BE2C (cell line): ENCODE data around the gene PHKB.

Source experiments
- DNase-seq: peaks from one replicate; pipeline ENCODE4 v3.0.0-alpha.2; 2020
- H3K27me3 ChIP-seq: fragments of 250-450 bp; sonication (Bioruptor Pico); 2 replicates; pipeline ENCODE4 v1.5.1; 2020; ENCODE audit warnings: mild to moderate bottlenecking
- H3K36me3 ChIP-seq: fragments of 250-450 bp; sonication (Bioruptor Pico); 2 replicates; pipeline ENCODE4 v1.5.1; 2020; ENCODE audit warnings: mild to moderate bottlenecking
- H3K4me1 ChIP-seq: fragments of 250-450 bp; sonication (Bioruptor Pico); 2 replicates; pipeline ENCODE4 v1.5.1; 2020
- H3K4me3 ChIP-seq: 2 replicates; pipeline ENCODE4 v1.5.1; 2011; ENCODE audit warnings: low read depth, low read length
- H3K9me3 ChIP-seq: fragments of 250-450 bp; sonication (Bioruptor Pico); 2 replicates; pipeline ENCODE4 v1.5.1; 2020
- CTCF ChIP-seq: IDR thresholded peaks from 2 replicates; pipeline ENCODE4 v1.5.1; 2012; ENCODE audit warnings: mild to moderate bottlenecking, low read depth, low read length

Gene PHKB

GRCh38 chr16:47519037-47519436 lies 57.9 kb downstream of the PHKB start:
- H3K4me3 ChIP-seq, result no peak overlapping the region
- no peaks in the 10 kb centered on the region for H3K9me3 ChIP-seq
- no peaks in the 10 kb centered on the region for H3K27me3 ChIP-seq
- DNase-seq, result no peak
- TF ChIP-seq CTCF, result no peak
- H3K36me3 ChIP-seq, result no peaks in the 10 kb centered on the region
- no peaks in the 10 kb centered on the region for H3K4me1 ChIP-seq

- TF ChIP-seq CTCF, result no peak
- Histone ChIP-seq H3K9me3 (no peaks in the 10 kb centered on the region), H3K27me3 (no peaks in the 10 kb centered on the region), H3K36me3 (no peaks in the 10 kb centered on the region), H3K4me3 (no peak overlapping the region), H3K4me1 (no peaks in the 10 kb centered on the region)
- DNase-seq, result no peak
These were observed 58.4 kb downstream of the PHKB start for GRCh38 chr16:47519546-47519945.

GRCh38 chr16:47519996-47520679 lies 59.0 kb downstream of the PHKB start:
- Histone ChIP-seq H3K4me3 (no peak overlapping the region), H3K4me1 (no peaks in the 10 kb centered on the region), H3K9me3 (no peaks in the 10 kb centered on the region), H3K36me3 (no peaks in the 10 kb centered on the region), H3K27me3 (no peaks in the 10 kb centered on the region)
- no peak for DNase-seq
- TF ChIP-seq CTCF, result no peak

- H3K4me3 ChIP-seq, result no peak overlapping the region
These were observed 62.3 kb downstream of the PHKB start for GRCh38 chr16:47523342-47524006.

GRCh38 chr16:47524007-47524405 lies 62.9 kb downstream of the PHKB start:
- H3K27me3 ChIP-seq, result no peaks in the 10 kb centered on the region
- no peak overlapping the region for H3K4me3 ChIP-seq
- no peaks in the 10 kb centered on the region for H3K36me3 ChIP-seq
- no peaks in the 10 kb centered on the region for H3K9me3 ChIP-seq
- no peak for DNase-seq
- TF ChIP-seq CTCF, result no peak
- no peaks in the 10 kb centered on the region for H3K4me1 ChIP-seq

More at GRCh38 chr16:47523342-47524006, 62.3 kb downstream of the PHKB start:
- H3K9me3 ChIP-seq, result no peaks in the 10 kb centered on the region
- no peak for DNase-seq
- H3K27me3 ChIP-seq, result no peaks in the 10 kb centered on the region
- no peaks in the 10 kb centered on the region for H3K4me1 ChIP-seq
- no peak for TF ChIP-seq CTCF
- H3K36me3 ChIP-seq, result no peaks in the 10 kb centered on the region

- no peak overlapping the region for H3K4me3 ChIP-seq
- no peaks in the 10 kb centered on the region for H3K27me3 ChIP-seq
- H3K9me3 ChIP-seq, result no peaks in the 10 kb centered on the region
- no peaks in the 10 kb centered on the region for H3K4me1 ChIP-seq
- no peak for DNase-seq
- no peak for TF ChIP-seq CTCF
- H3K36me3 ChIP-seq, result no peaks in the 10 kb centered on the region
These were observed 67.3 kb downstream of the PHKB start for GRCh38 chr16:47528431-47528830.
